HG03558 (cell line): ENCODE measurements around the gene SELE.

Experiments
- ATAC-seq: cut with Tn5 transposase; IDR thresholded peaks from one replicate; pipeline ENCODE4 v1.9.1; 2021; ENCODE audit warnings: moderate number of reproducible peaks; ENCODE audit not compliant: unreplicated experiment; ENCODE audit errors: extremely low read depth

SELE gene, protein sequence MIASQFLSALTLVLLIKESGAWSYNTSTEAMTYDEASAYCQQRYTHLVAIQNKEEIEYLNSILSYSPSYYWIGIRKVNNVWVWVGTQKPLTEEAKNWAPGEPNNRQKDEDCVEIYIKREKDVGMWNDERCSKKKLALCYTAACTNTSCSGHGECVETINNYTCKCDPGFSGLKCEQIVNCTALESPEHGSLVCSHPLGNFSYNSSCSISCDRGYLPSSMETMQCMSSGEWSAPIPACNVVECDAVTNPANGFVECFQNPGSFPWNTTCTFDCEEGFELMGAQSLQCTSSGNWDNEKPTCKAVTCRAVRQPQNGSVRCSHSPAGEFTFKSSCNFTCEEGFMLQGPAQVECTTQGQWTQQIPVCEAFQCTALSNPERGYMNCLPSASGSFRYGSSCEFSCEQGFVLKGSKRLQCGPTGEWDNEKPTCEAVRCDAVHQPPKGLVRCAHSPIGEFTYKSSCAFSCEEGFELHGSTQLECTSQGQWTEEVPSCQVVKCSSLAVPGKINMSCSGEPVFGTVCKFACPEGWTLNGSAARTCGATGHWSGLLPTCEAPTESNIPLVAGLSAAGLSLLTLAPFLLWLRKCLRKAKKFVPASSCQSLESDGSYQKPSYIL

DNA sequence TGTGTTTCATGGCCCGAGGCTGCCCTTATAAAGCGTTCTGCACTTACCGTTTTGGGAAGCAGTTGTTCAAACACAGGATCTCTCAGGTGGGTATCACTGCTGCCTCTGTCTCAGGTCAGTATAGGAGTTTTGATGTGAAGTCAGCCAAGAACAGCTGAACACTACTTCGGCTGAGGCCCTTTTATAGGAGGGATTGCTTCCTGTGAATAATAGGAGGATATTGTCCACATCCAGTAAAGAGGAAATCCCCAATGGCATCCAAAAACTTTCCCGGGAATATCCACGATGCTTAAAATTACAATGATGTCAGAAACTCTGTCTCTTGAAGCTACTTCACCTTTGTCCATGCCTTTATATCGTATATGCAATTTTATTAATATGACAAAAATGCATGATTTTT, at the start of gene SELE:
SELE (minus strand) TSS at position 156 of the 400 bp plus-strand sequence. CDS start 467 bp downstream, outside the sequence.
- no peak for ATAC-seq

DNA sequence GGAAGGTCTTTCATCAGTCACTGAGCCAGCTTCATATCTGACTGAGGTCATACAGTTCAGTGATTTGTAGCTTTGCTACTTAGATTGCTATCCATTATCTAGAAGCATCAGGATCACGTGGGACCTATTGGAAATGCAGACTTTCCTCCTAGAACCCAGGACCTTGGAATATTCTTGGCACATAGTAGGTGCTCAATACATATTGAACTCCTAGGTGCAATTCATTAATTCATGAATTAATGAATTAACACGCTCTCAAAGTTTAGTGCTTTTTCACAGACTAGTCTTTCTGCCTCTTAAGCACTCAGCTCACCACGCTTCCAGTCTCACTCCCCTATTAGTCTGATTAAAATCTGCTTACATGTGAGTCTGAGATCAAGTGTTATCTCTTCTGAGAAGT, 48.7 kb upstream of the SELE start:
- no peak for ATAC-seq

DNA sequence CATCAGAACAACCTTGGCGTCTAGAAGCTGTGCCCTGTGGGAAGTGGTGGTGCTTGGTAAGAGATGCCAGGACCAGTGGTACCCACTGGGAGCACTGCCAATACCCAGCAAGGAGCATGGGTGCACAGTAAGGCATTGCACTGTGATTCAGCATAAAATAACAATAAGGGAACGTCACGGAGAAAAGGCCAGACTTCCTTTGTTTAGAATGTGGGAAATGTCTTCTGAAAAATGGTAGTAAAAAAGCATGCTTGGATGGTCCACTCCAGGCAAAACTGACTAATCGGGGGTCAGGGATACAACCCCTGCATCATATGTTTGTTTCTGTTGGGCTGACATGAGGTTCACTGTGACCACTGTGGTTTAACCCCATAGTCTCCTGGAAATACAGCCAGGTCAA, 46.1 kb upstream of the SELE start:
- ATAC-seq, result no peak

DNA sequence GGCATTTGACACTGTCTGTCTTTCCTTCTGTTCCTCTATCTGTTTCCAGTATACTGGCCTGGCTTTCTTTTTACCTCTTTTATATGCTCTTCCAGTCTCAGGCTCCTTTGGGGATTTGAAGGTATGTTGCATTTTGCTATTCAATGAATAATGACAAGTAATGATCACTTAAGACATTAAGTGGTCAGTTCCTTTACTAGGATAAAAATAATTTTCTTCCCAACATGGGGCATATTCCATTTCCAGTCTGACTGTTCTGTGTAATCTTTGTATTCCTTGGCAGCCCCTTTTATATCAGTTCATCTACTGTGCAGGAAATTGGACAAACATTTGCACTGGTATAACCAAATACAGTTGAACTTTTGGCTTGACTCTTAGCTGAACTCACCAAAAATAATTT, 45.3 kb upstream of the SELE start:
- ATAC-seq, result no peak

DNA sequence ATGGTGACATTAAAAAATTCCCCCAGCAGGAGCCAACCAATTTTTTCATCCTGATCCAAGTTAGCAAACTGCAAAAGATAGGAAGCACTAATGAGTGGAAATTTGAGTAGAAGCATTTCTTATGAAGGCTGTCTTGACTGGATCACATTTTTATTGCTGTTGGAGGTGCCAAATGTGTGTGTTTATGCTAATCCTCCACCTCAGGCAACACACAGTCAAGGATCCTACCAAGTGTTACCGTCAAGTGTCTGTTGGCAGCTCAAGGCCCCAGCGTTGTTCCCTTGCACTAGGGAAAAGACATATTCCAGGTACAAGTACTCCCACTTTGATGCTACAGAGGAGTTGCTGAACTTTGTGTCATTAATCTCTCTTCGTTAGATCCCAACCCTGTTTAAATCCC, 42.6 kb upstream of the SELE start:
- ATAC-seq, result no peak

DNA sequence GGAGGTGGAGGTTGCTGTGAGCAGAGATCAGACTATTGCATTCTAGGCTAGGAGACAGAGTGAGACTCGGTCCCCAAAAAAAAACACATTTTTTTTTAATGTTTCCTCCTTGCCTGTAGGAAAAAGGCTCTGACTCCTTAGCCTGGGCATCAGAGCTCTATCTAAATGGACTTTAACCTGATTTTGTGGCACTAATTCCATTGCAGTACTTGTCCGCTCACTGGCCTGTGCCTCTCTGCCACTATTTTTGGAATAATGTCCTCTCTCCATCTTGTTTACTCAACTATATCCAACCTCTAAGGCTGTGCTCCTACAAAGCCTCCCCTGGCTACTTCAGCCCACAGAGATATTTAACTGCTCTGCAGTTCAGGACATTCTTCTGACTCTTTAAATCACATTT, 34.3 kb upstream of the SELE start:
- ATAC-seq, result no peak

DNA sequence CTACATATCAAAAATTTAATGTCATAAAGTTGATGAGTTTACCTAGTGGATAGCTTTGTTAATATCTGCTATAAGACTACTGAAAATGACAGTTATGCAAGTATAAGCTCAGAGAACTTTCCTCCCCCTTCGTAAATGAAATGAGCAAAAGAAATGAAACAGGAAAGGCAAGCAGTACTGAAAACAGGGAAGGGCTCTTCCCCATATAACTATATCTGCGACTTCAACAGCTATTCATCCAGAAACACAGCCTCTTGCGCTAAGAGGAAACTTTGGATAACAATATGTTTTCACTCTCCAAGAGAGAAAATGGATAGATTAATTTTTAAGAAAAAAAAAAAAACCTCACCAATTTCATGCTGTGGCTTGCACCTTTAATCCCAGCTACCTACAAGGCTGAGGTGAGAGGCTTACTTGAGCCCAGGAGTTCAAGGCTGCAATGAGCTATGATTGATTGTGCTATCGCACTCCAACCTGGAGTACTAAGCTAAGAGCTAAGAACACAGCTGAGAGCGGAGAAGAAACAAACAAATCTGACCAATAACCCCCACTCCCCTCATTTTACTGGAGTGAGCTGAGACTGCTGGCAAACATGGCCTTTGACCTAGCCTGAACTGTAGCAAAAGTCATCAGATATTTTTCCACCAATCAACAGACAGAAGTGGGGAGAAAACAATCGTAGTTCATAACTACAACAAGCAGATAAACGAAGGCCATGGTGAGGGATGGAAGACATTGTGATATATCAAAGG, 31.9 kb upstream of the SELE start:
- ATAC-seq, result no peak

DNA sequence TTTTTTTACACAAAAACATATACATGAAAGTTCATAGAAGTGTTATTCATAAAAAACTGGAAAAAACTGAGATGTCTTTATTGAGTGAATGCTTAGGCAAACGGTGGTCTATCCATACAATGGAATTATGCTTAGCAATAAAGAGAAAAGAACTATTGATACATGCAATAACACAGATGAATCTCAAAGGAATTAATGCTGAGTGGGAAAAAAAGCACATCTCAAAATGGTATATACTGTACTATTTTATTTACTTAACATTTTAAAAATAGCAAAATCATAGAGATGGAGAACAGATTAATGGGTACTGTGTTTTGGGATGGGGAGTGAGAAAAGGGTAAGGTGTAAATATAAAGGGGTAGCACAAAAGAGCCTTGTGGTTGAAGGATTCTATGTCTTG, 31.0 kb upstream of the SELE start:
- ATAC-seq, result no peak

DNA sequence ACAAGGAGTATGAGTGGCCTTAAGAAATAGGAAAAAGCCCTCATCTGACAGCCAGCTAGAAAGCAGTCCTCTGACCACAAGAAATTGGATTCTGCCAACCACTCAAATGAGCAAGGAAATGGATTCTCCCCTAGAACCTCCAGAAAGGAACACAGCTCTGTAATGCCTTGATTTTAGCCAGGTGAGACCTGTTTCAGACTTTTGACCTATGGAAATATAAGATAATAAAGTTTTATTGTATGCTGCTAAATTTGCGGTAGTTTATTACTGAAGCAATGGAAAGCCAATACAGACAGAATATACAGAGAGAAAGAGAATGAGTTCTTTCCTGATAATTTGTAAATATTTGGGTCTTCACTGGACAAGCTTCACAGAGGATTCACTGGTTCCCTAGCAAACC, 28.8 kb upstream of the SELE start:
- no peak for ATAC-seq

DNA sequence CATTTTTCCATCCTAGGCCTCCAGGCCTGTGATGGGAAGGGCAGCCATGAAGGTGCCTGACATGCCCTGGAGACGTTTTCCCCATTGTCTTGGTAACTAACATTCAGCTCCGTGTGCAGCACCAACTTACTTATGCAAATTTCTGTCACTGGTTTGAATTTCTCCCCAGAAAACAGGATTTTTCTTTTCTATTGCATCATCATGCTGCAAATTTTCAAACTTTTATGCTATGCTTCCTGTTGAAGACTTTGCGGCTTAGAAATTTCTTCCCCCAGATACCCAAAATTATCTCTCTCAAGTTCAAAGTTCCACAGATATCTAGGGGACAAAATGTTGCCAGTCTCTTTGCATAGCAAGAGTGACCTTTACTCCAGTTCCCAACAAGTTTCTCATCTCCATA, 25.2 kb upstream of the SELE start:
- no peak for ATAC-seq

DNA sequence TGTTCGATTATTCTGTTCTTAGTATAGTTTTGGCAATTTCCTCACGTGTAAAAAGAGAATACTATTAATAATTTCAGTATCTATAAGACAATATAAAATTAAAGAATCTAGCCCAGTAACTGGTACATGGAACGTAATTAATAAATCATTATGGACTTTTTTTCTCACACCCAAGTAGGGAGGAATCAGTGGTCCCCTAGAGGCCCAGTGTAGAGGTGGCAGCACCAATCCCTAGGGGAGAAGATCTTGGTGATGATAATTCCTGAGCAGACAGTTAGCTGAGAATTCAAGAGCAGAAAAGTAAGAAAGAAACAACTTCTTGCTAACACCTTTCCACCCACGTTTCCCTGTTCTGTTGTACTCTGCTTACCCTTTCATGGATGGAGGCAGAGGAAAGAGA, 19.7 kb upstream of the SELE start:
- ATAC-seq, result no peak

DNA sequence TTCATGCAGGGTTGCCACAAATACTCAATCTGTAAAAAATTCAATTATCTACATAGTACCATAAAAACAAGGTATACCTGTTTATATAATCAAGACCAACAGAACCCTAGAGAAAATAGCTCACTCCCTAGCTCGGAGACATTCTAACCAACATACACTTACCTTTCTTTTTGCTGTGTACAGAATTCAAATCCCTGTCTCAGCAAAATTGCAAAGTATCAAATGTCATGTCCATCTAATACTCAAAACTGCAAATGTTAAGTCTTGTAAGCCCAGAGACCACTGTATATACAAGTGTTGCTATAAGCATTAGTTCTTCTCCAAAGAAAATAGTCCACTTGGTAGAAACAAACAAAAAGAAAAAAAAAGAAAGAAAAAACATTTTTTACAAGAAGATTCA, 16.2 kb upstream of the SELE start:
- ATAC-seq, result no peak

DNA sequence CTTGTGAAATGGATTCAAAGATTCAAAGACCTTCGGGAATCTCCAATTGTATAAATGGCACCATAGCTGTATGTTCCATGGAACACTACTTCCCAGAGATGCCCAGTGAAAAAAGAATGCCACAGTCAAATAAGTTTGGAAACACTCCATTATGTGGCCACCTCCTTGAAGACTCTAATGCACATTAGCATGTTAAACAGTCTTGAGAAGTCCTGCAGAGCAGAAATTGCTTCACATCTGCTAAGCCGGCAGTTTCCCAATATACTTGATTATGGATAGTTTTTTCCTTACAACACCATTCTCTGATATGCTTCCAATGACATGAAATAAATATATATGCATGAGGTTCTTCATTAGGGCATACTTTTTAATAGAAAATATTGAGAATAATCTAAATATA, 12.7 kb upstream of the SELE start:
- ATAC-seq, result no peak

DNA sequence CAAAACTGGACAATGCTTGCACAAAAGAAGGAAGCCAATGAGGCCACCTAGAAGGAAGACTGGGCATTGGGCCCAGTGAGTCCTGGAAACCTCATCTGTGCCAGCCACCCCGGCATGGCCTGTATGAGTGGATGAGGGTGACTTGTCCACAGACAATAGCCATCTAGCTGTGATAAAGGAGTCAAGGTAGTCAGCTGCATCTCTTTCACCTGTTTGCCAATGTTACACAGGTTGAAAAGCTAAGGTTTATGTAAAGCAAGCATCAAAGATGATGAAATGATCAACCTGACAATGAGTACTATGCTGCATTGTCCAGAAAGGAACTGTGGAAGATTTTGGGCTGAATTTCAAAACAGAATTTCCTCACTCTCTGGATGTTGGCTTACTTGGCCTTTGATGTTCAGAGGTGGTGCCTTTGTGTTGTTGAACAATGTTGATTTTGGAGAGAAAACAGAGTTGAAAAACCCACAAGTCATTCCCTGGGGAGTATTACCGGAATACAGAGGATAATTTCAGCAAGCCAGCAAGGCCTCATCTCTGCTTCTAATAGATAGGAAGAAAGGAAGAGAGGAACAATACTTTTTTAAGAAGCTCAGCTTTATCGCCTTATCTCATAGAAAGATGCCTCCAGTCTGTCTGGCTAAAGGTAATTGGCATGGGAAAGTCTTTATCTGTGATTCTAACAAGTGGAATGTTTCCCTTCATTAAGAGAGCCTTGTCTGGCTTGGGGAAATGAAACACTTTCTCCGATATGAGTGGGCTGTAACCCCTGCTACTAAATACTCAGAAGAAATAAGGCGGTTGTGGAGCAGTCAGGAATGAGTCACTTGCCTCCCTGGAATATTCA, 11.4 kb upstream of the SELE start:
- no peak for ATAC-seq

DNA sequence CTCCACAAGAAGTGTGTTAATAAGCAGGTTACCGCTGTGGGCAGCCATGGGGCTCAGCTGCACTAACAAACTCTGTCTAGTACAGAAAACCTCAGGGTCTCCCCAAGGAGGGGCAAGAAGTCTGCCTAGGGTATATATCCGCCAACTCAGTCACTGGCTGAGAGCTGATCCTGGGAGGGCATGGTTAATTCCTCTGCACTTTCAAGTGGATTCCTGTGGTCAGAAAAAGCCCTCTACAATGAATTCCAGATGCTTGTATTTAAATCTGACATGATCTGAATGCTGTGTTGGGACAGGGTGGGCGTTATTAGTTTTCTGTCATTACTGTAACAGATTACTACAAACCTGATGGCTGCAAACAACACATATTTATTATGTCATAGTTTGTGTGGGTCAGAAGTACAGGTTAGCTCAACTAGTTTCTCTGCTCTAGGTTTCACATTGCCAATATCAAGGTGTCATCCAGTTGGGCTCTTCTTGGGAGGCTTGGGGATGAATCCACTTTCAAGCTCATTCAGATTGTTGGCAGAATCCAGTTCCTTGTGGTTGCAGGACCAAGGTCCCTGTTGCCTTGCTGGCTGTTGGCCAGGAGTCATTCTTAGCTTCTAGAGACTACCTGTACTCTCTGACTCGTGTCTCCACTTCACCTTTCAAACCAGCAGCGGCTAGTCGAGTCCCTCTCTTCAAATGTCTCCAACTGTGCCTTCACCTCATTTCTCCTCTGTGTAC, 8.0 kb upstream of the SELE start:
- ATAC-seq, result no peak

DNA sequence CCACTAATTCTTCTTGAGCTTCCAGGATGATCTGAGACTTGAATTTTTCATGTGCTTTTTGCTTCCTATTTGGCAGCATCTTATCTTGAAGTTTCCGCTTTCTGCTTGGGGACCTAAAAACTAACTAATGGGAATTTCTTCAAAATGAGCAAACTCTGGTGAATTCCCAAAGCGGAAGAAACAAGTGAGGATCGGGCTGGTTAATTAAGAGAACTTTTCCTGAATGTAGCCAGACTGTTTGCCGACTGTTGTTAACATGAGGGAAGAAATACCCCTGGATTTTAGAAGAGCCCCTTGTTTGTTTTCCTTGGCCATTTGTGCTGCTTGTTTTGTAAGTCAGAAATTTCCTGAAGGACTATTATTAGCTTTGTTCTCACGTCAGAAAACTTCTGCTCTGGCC, 6.1 kb upstream of the SELE start:
- no peak for ATAC-seq

DNA sequence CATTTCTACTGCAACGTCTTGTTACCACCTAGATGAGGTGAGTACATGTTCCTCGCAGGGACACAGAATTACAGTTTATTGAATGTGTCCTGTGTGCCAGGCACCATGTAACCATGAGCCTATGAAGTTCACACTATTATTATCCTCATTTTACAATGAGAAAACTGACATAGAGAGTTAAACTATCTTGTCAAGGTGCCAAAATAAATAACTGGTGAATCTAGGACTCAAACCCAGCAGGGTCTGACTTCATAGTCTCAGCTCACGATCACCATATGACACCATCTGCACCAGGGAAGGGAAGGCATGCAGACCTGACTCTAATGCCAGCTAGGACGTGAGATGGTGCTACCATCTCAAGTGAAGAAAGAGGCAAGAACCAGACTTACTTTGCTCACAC, 2.4 kb downstream of the SELE start:
- ATAC-seq, result no peak

DNA sequence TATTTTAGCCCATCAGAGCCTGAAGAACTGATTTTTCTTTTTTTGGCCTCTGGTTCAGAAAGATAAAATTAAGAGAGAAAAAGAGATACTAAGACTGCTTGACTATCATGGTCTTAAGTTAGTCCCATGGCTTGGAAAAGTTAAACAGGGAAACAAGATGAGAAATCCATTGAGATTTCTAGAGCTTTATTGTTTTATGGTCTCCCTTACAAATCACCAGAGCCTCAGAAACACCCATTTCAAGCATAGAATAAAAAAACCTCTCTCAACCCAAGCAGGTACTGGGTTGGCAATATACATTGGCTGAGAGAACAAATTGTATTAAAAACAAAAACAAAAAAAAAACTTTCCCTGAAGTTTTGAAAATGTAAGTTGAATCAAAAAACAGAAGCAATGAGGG, 3.9 kb downstream of the SELE start:
- no peak for ATAC-seq

DNA sequence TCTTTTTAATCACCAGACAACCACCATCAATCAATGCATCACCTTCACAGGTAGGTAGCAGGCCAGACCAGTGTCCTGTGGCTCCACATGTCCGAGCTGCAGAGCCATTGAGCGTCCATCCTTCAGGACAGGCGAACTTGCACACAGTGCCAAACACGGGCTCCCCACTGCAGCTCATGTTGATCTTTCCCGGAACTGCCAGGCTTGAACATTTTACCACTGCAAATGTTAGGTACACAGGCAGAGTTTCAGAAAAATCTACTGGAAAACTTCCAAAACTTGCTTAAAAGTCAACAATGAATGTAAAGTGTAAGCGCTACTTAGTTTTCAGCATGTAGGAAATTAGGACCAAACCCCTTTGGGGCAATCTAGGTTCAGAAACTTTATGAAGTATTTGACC, 6.6 kb downstream of the SELE start:
- ATAC-seq, result no peak

DNA sequence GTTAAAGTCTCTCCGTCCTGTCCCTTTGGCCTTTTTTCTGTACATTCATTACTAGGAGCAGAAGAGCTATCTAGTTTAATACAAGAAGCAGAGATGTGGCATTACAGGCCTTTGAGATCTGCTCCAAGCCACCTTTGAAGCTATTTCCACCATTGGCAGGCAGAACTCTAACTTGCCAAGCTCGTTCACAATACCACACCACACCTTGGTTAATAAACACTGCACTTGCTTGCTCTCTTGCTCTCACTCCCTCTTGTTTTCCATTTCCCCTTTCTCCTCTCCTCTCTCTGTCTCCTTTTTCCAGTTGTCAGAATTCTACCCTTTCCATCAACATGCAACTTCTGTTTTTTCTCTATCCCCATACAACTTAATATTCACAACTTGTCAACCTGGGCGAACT, 7.0 kb downstream of the SELE start:
- ATAC-seq, result no peak
